Measurements from ENCODE around the gene TRIM62.

DNA sequence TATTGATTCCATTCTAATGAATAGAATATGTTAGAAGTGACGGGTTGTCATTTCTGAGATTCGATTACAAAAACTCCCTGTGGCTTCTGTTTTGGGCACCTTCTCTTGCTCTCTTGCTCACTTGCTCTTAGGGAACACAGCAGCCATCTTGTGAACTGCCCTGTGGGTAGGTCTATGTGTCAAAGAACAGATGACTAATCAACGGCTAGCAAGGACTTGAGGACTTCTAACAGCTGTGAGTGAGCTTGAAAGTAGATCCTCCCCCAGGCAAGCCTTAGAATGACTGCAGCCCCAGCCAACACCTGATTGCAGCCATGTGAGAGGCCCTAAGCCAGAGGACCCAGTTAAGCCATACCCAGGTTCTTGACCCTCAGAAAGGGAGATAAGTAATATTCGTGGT, 51.5 kb downstream of the TRIM62 start:
- TF ChIP-seq EZH2phosphoT487 (IDR thresholded peaks at IDR 0.05; ENCODE audit: low read depth, severe bottlenecking, unreplicated experiment) (no peak), EZH2 (IDR thresholded peaks at IDR 0.05; ENCODE audit: borderline replicate concordance) (no peak)
- TF ChIP-seq, protein P1, sequence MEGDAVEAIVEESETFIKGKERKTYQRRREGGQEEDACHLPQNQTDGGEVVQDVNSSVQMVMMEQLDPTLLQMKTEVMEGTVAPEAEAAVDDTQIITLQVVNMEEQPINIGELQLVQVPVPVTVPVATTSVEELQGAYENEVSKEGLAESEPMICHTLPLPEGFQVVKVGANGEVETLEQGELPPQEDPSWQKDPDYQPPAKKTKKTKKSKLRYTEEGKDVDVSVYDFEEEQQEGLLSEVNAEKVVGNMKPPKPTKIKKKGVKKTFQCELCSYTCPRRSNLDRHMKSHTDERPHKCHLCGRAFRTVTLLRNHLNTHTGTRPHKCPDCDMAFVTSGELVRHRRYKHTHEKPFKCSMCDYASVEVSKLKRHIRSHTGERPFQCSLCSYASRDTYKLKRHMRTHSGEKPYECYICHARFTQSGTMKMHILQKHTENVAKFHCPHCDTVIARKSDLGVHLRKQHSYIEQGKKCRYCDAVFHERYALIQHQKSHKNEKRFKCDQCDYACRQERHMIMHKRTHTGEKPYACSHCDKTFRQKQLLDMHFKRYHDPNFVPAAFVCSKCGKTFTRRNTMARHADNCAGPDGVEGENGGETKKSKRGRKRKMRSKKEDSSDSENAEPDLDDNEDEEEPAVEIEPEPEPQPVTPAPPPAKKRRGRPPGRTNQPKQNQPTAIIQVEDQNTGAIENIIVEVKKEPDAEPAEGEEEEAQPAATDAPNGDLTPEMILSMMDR (IDR thresholded peaks at IDR 0.05; ENCODE audit: poor library complexity), result no peak

Data from hepatocyte (in vitro differentiated cells).